Limb (tissue), 2 donors: Measurements from ENCODE around the gene RNF223.
A peak's percentile ranks its signal among the peaks of the same experiment; 100 is the strongest.
"Not testable (repeated sequence)": the region's sequence is repeated elsewhere in the genome, so short reads cannot be mapped to it uniquely, and the experiment has no call there.

Source experiments
- DNase-seq, 2 donors: peaks; one replicate each; pipeline ENCODE4 v3.0.0-alpha.2; 2016; ENCODE audit errors: extremely low spot score in 2 of 2

The RNF223 gene

DNA sequence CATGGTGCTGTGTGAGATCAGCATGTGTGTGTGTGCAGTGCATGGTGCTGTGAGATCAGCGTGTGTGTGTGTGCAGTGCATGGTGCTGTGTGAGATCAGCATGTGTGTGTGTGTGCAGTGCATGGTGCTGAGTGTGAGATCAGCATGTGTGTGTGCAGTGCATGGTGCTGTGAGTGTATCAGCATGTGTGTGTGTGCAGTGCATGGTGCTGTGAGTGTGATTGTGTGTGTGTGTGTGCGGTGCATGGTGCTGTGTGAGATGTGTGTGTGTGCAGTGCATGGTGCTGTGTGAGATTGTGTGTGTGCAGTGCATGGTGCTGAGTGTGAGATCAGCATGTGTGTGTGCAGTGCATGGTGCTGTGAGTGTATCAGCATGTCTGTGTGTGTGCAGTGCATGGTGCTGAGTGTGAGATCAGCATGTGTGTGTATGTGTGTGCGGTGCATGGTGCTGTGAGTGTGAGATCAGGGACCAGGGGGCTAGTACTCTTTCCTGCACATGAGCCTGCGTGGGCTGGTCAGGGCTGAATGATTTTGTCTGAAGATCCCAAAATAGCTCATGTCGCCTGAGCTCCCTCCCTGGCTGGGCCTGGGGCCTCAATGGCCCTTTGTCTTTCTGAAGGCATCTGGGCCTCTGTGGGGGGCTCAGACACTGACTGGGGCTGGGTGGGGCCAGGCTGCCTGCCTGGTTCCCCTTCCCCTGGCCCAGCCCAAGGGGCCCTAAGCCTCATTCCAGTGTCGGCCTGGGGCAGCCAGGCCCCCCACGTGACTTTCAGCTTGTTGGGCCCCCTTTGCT is 43.0 kb downstream of the RNF223 start:
- DNase-seq = not testable (repeated sequence)

DNA sequence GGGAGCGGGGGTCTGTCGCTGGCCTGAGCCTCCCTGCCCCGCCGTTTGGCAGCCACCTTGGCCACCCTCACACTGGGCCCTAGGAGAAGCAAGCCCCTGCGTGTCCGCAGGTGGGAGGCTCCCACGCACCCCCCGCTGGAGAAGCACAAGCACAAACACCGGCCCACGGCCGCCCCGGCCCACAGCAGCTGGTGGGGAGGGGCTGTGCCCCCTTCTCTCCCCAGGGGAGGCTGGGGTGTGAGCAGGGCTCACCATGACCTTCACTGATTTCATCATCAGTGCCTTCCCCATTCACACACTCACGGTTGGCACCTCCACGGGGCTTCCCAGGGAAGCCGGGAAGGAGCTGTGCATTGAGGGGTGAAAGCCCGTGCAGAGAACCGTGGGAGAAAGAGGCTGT is 46.3 kb downstream of the RNF223 start:
- no peak for DNase-seq

DNA sequence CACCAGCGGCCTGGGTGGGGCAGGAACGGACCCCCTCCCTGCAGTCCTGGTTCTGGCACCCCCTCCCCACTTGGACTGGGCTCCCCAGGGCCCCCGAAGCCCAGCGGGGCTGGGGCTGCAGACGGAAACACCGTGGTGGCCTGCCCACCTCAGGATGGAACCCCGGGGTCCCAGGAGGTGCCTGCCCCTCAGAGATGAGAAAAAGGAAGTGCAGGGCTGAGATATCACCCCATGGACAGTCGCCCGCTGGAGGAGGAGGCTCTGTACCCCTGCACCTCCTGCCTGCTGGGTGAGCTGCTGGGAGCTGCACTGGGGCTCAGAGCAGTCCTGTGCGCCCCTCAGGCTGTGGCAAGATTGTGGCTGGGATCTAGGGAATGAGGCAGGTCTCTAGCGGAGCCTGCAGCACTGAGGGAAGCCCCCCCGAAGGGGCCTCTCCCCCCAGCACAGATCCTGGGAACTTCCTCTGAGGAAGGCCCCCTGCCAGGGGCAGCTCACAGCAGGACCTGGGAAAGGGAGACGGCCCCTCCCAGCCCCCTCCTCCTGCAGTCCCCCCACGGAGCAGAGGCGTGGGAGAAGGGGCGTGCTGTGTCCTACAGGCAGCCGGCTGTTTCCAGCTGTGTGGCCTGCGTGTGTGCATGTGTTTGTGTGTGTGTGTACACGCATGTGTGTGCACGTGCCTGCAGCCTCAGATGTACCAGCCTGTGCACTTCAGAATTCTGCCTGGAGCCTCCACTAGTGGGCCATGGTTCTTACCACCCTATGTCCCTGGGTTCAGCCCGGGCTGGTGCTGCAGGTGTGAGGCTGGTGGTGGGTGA is 47.3 kb downstream of the RNF223 start:
- DNase-seq = no peak

DNA sequence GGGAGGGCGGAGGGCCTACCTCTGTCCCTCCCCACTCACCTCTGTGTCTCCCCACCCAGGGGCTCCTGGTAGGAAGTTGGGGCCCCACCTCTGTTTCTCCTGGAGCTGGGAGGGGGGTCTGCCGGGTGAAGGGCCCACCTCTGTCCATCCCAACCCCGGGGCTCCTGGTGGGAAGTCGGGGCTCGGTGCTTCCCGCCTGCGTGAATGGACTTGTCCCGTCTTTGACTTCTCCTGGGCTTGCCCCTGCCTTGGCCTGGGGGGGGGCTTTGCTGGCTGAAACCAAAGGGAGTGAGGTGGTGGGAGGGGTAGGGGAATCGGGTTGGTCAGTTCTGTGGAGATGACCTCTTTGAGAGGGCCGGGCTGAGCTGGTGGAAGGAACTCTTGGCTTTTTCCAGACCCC is 48.4 kb downstream of the RNF223 start:
- DNase-seq = no peak

DNA sequence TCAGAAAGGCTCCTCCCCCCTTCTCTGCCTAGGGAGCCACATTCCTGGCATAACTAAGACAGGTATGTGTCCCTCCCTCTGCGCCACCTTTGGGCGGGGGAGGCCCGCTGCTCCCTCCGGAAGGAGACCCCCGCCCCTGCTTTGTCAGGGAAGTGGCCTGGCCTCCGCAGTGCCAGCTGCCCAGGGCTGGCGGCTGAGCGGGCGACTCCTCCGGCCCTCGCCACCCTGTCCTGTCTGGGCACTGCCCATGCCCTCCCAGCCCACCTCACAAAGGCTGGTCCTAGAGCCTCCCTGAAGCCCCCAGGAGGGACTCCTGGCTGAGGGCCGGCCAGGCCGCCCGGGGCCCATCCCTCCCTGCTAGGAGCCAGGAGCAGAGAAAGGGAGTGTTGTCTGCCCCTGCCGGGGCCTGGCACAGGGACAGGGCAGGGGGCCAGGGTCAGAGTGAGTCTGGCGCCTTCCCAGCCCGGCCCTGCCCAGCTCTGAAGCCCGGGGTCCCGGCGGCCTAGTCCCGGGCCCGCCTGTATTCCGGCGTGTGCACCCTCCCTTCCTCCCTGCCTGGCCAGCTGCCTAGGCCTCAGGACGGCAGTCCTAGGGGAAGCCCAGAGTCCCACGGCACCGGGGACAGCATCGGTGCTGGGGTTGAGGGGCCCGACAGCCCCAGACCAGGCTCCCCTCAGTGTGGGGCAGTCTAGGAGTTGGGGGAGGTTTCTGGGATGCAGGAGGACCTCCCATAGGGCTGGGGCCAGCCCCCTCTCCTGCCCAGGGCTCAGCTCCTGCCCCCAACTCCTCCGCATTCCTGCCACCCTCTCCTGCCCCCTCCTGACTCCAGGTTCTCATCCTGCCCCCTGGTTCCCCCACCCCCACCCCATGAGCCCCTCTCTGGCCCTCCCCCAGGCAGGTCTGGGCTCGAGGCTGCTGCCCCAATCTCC is 49.1 kb downstream of the RNF223 start:
- no peak for DNase-seq

DNA sequence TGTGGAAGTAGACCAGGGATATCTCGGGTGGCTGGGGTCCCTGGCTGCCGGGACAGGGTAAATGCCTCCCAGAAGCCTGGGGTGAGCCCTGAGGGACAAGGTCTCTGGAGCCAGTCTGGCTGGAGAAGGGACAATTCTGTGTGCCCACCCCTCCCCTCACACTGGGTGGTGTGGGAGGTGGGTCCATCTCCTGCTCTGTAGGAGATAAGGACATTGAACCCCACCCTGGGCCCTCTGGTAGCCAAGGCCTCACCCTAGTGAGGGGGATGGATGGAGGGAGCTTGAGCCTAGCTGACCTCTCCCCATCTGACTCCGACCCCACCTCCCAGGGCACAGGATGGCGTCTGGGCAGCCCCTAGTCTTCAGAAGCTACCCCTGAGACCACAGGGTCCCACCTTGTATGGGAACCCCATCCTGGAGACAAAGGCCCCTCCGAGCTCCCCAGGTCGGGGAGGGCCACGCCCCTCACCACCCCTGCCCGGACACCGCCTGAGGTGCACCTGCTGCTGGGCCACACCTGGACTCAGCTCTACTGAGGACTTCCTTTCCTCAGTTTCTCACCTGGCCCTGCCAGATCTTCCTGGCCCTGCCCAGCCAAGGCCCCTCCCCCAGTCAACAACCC is 49.8 kb downstream of the RNF223 start:
- no peak for DNase-seq

DNA sequence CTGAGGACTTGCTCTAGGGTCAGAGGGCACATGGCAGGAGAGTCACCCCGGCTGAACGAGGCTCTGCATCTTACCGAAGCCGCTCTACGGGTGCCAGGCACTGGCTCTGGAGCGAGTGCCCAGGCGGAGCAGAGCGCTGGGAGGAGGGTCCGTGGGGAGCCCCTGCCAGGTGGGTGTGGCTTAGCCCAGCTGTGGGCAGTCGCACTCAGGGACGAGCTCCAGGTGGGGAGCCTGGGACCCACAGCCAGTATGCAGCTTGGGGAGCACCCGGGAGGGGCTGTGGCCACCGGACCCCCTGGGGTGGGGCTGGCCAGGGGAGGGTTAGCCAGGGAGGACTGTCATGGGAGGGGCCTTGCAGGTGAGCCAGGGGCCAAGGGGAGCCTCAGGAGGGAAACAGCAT is 50.4 kb downstream of the RNF223 start:
- no peak for DNase-seq

DNA sequence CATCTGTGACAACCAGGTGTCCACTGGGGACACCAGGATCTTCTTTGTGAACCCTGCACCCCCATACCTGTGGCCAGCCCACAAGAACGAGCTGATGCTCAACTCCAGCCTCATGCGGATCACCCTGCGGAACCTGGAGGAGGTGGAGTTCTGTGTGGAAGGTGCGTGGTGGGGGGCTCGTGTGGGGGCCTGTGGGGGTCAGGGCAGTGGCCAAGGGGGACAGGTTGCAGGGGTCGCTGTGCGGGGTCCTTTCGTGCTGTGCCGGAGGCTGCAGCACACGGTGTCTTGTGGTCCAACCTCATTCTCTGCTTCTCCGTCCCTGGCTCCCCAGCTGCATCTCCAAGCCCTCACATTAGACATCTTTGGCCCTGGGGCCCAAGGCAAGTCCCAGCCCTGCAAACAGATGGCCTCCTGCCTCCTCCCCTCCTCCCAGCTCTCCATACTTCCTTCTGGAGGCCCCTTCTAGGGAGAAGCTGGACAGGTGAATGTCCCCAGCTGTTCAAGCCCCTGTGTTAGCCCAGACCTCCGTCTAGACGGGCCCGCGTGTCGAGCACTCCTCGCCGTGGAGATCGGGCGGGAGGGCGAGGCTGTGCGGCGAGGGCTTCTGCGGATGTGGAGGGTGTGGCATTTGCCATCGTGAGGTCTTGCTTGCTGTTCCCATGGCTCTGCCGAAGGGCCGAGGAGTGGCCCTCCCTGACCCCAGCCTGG is 51.6 kb downstream of the RNF223 start:
- no peak for DNase-seq

DNA sequence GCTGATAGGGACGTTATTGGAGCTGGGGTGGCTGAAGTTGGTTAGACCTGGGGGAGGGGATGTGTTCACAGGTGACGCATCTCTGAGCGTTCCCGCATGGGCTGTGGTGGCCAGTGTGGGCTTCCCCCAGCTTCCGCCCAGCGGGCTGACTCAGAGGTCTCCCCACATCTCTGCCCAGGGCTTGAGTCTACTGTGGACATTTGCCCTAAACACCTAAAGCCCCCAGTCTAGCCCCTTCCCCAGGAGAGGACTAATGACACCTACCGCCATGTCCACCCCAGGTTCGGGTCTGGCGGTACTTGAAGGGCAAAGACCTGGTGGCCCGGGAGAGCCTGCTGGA is 52.2 kb downstream of the RNF223 start:
- no peak for DNase-seq

DNA sequence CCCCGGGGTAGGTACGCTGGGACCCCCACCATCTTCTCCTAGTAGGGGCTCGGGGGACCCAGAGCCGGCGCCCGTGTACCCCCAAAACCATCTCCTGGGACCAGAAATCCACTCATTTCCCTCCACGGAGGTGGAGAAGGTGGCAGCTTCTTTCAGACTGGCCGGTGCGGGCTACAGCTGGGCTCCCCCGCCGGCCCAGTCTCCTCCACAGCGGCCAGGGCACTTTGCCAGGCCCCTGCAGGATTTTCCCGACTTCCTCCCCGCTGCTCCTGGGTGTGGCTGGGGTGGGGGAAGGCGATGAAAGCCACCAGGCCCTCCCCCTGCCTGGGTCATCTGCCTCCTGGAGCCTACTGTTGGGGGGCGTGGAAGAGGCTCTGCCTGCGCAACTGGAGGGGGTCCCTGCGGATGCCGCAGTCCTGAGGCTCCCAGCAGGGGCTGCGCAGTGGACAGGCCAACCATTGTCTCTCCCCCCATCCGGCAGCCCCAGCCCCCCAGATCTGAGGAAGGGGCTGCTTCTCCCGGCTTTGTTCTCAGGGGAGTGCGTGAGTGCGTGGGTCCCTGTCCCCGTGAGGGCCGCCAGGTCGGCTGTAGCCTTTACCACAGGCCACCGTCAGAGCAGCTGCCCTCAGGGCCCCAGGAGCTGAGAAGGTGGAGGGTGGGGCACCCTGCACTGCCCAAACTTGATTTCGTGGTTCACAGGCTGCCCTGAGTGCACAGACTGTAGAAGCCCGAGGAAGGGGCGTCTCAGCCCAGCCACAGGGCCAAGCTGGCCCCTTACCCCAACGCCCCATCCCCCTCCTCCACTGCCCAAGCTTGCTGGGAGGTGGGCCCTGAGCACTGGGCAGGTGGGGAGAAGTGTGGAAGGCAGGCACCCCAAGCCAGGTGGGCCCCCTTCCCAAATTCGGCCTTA is 52.8 kb downstream of the RNF223 start:
- DNase-seq = peak; percentile 54 to 83
